HCT116 (cell line): ENCODE results near the gene OLFML2B. TPM values are rescaled to one million over a fixed set of nuclear protein-coding genes. Genes with fewer than 3 reads are reported as not detected.

Source experiments
- ATAC-seq: fragments of 200-7000 bp; cut with Tn5 transposase; 2 replicates; pipeline ENCODE4 v1.9.1; 2020; ENCODE audit warnings: mild to moderate bottlenecking, moderate library complexity
- BruUV-seq: library from RNA; stranded (reverse); fragments of 400-500 nt; replicated peaks from 2 replicates; lab custom pipeline; 2021; lab: Mats Ljungman, UMichigan
- CTCF ChIA-PET: fragments of 300-600 bp; sonication (Branson Sonifier 250); formaldehyde crosslinking; loops from one replicate; lab custom pipeline; 2021; ENCODE audit warnings: antibody characterized with exemption; lab: Charles Lee
- POLR2A ChIA-PET: fragments of 300-600, 350-600 bp; sonication (Branson Sonifier 250); formaldehyde crosslinking; loops from one replicate; lab custom pipeline; 2021; ENCODE audit warnings: antibody characterized with exemption; lab: Charles Lee
- RAD21 ChIA-PET, 2 experiments: fragments of 300-600 bp; sonication (Branson Sonifier 250); formaldehyde crosslinking; loops; one replicate each; lab custom pipeline; 2023; ENCODE audit warnings: low total read pairs in 2 of 2; ENCODE audit not compliant: uncharacterized antibody in 2 of 2, unreplicated experiment in 2 of 2, low non-redundant PET in 1 of 2; lab: Charles Lee
- DNase-seq: peaks from one replicate; pipeline ENCODE4 v3.0.0-alpha.2; 2010; ENCODE audit warnings: low read depth, low spot score
- H2AFZ ChIP-seq: fragments of 200-600 bp; shearing (Covaris generic), sonication (generic); 2 replicates; pipeline ENCODE4 v1.6.1; 2017; ENCODE audit warnings: low read depth, mixed run types, mixed read lengths, antibody characterized with exemption, low read length; ENCODE audit not compliant: poor library complexity, severe bottlenecking
- H3K27ac ChIP-seq: 2 replicates; pipeline ENCODE4 v1.5.1; 2012; ENCODE audit warnings: low read depth, low read length
- H3K27me3 ChIP-seq: fragments of 200-600 bp; sonication (generic); 2 replicates; pipeline ENCODE4 v1.6.1; 2016; ENCODE audit warnings: mixed run types, low read length, mixed read lengths; ENCODE audit not compliant: insufficient read depth
- H3K36me3 ChIP-seq, 2 experiments: fragments of 200-500 bp in 1 of 2; fragments of 200-600 bp in 1 of 2; sonication (Bioruptor generic) in 1 of 2; sonication (generic) in 1 of 2; 2 replicates each; pipeline versions ENCODE4 v1.5.1 to v1.6.1; 2014 to 2016; ENCODE audit warnings: low read length in 2 of 2, inconsistent platforms in 1 of 2, mixed read lengths in 1 of 2, mixed run types in 1 of 2; ENCODE audit not compliant: insufficient read depth in 2 of 2, control insufficient read depth in 1 of 2
- H3K4me1 ChIP-seq, 2 experiments: fragments of 200-600 bp in 1 of 2; sonication (generic) in 1 of 2; 2 replicates each; pipeline versions ENCODE4 v1.5.1 to v1.6.1; 2012 to 2017; ENCODE audit warnings: low read length in 2 of 2, inconsistent platforms in 1 of 2, mild to moderate bottlenecking in 1 of 2, mixed read lengths in 1 of 2, mixed run types in 1 of 2, moderate library complexity in 1 of 2; ENCODE audit not compliant: insufficient read depth in 2 of 2, control insufficient read depth in 1 of 2
- H3K4me2 ChIP-seq: fragments of 200-600 bp; sonication (generic); 2 replicates; pipeline ENCODE4 v1.6.1; 2017; ENCODE audit warnings: mixed run types, low read length, mixed read lengths
- H3K4me3 ChIP-seq, 2 experiments: fragments of 200-600 bp in 1 of 2; sonication (generic) in 1 of 2; replicated peaks in 1 of 2; 2 replicates each; pipeline ENCODE4 v1.5.1; 2011 to 2016; ENCODE audit warnings: low read length in 2 of 2, control low read depth in 1 of 2, low read depth in 1 of 2, mild to moderate bottlenecking in 1 of 2, mixed read lengths in 1 of 2, mixed run types in 1 of 2
- H3K79me2 ChIP-seq: fragments of 200-600 bp; sonication (generic); 2 replicates; pipeline ENCODE4 v1.6.1; 2017; ENCODE audit warnings: mild to moderate bottlenecking, mixed run types, low read length, moderate library complexity, mixed read lengths; ENCODE audit not compliant: insufficient read depth
- H3K9ac ChIP-seq: fragments of 200-600 bp; sonication (generic); 2 replicates; pipeline ENCODE4 v1.6.1; 2016; ENCODE audit warnings: low read length, mixed read lengths
- H3K9me2 ChIP-seq: fragments of 200-600 bp; sonication (generic), shearing (Covaris generic); 2 replicates; pipeline ENCODE4 v1.6.1; 2017; ENCODE audit warnings: mixed run types, mild to moderate bottlenecking, moderate library complexity; ENCODE audit not compliant: insufficient read depth
- H3K9me3 ChIP-seq, 2 experiments: fragments of 200-500 bp in 1 of 2; fragments of 200-600 bp in 1 of 2; sonication (Bioruptor generic) in 1 of 2; sonication (generic) in 1 of 2; 2 replicates each; pipeline ENCODE4 v1.6.1; 2014 to 2017; ENCODE audit warnings: low read length in 2 of 2, mixed read lengths in 2 of 2, inconsistent platforms in 1 of 2, low read depth in 1 of 2, mild to moderate bottlenecking in 1 of 2, mixed run types in 1 of 2, moderate library complexity in 1 of 2; ENCODE audit not compliant: control insufficient read depth in 1 of 2, insufficient read depth in 1 of 2
- H4K20me1 ChIP-seq: fragments of 200-600 bp; sonication (generic), shearing (Covaris generic); 2 replicates; pipeline ENCODE4 v1.6.1; 2017; ENCODE audit warnings: mixed run types, mild to moderate bottlenecking, moderate library complexity; ENCODE audit not compliant: insufficient read depth
- ATF3 ChIP-seq: IDR thresholded peaks from 2 replicates; pipeline ENCODE4 v1.6.1; 2012
- CBX3 ChIP-seq: IDR thresholded peaks from 2 replicates; pipeline ENCODE4 v1.6.1; 2012; ENCODE audit warnings: low read depth
- CEBPB ChIP-seq: IDR thresholded peaks from 2 replicates; pipeline ENCODE4 v1.6.1; 2012; ENCODE audit warnings: low read depth
- CTCF ChIP-seq, 3 experiments: fragments of 200-600 bp in 1 of 3; sonication (generic) in 1 of 3; IDR thresholded peaks in 2 of 3; conservative IDR thresholded peaks in 1 of 3; 2 replicates each; pipeline ENCODE4 v1.5.1; 2012 to 2017; ENCODE audit warnings: low read depth in 2 of 3, low read length in 2 of 3, antibody characterized with exemption in 1 of 3, borderline replicate concordance in 1 of 3, control low read depth in 1 of 3, mild to moderate bottlenecking in 1 of 3, mixed read lengths in 1 of 3, mixed run types in 1 of 3, moderate library complexity in 1 of 3; ENCODE audit not compliant: insufficient read depth in 1 of 3
- EGR1 ChIP-seq: IDR thresholded peaks from 2 replicates; pipeline ENCODE4 v1.6.1; 2012; ENCODE audit warnings: low read depth
- ELF1 ChIP-seq: IDR thresholded peaks from 2 replicates; pipeline ENCODE4 v1.6.1; 2012; ENCODE audit warnings: low read depth, borderline replicate concordance
- FOSL1 ChIP-seq: IDR thresholded peaks from 2 replicates; pipeline ENCODE4 v1.6.1; 2012; ENCODE audit warnings: low read depth
- JUND ChIP-seq: IDR thresholded peaks from 2 replicates; pipeline ENCODE4 v1.6.1; 2012
- POLR2AphosphoS5 ChIP-seq: IDR thresholded peaks from 2 replicates; pipeline ENCODE4 v1.6.1; 2011; ENCODE audit warnings: mild to moderate bottlenecking, low read depth, low read length, moderate library complexity
- RAD21 ChIP-seq: IDR thresholded peaks from 2 replicates; pipeline ENCODE4 v1.6.1; 2012; ENCODE audit warnings: low read depth, mild to moderate bottlenecking
- REST ChIP-seq: IDR thresholded peaks from 2 replicates; pipeline ENCODE4 v1.6.1; 2012; ENCODE audit warnings: low read depth
- SIN3A ChIP-seq: IDR thresholded peaks from 2 replicates; pipeline ENCODE4 v1.6.1; 2012; ENCODE audit warnings: low read depth
- SP1 ChIP-seq: IDR thresholded peaks from 2 replicates; pipeline ENCODE4 v1.6.1; 2012; ENCODE audit warnings: low read depth
- SRF ChIP-seq: IDR thresholded peaks from 2 replicates; pipeline ENCODE4 v1.6.1; 2012; ENCODE audit warnings: low read depth
- YY1 ChIP-seq: IDR thresholded peaks from 2 replicates; pipeline ENCODE4 v1.6.1; 2011; ENCODE audit warnings: low read length, low read depth, moderate library complexity, mild to moderate bottlenecking; ENCODE audit not compliant: insufficient replicate concordance; ENCODE audit errors: extremely low read depth
- ZBTB33 ChIP-seq: IDR thresholded peaks from 2 replicates; pipeline ENCODE4 v1.6.1; 2011; ENCODE audit warnings: mild to moderate bottlenecking, low read length, moderate library complexity; ENCODE audit not compliant: insufficient replicate concordance; ENCODE audit errors: extremely low read depth
- ZFX ChIP-seq: fragments of 450-650 bp; IDR thresholded peaks from 2 replicates; pipeline ENCODE4 v1.6.1; 2017
- ZNF274 ChIP-seq: fragments of 200-500 bp; sonication (Bioruptor generic); IDR thresholded peaks from 2 replicates; pipeline ENCODE4 v1.6.1; 2014; ENCODE audit warnings: mild to moderate bottlenecking, low read depth, low read length, inconsistent platforms
- intact Hi-C: fragments of 100-400 bp; cut with micrococcal nuclease; formaldehyde crosslinking; loops from 2 replicates; pipeline ENCODE4 v1.10.0; 2022
- total RNA-seq: library from RNA; stranded (reverse); gene quantifications from one replicate; pipeline ENCODE4 v1.2.1, GENCODE V29; 2021; ENCODE audit not compliant: unreplicated experiment

OLFML2B gene
- total RNA-seq, 1 experiment from 2014 or later = 1.3 TPM

- H3K27me3 ChIP-seq = no peaks in the 10 kb centered on the region
- H3K9me2 ChIP-seq = no peaks in the 10 kb centered on the region
- ATAC-seq (no peak), DNase-seq (no peak)
- no peak overlapping the region for H3K4me3 ChIP-seq
- H3K27ac ChIP-seq = no peak overlapping the region
- no peaks in the 10 kb centered on the region for H3K9me3 ChIP-seq
- H2AFZ ChIP-seq = no peak overlapping the region
- ChIA-PET CTCF (no interaction called here), POLR2A (no interaction called here), RAD21 (no interaction called here)
- intact Hi-C loops = no loop called here
- H3K4me1 ChIP-seq = no peaks in the 10 kb centered on the region
- no peaks in the 10 kb centered on the region for H3K79me2 ChIP-seq
- TF ChIP-seq ELF1 (no peak), EGR1 (no peak), ATF3 (no peak), RAD21 (no peak), JUND (no peak), SIN3A (no peak), REST (no peak), CEBPB (no peak), ZFX (no peak), FOSL1 (no peak), ZNF274 (no peak), CTCF (IDR thresholded peaks at IDR 0.05 in 2 of 3, conservative IDR thresholded peaks at IDR 0.05 in 1 of 3; ENCODE audit: borderline replicate concordance in 1 of 3, insufficient read depth in 1 of 3, low read depth in 2 of 3, low read length in 2 of 3) (no peak), CBX3 (no peak), SP1 (no peak), POLR2AphosphoS5 (no peak), YY1 (no peak), ZBTB33 (no peak), SRF (no peak)
- BruUV-seq = no TSS peak
- no peaks in the 10 kb centered on the region for H4K20me1 ChIP-seq
- H3K9ac ChIP-seq = no peak overlapping the region
- no peak overlapping the region for H3K4me2 ChIP-seq
- H3K36me3 ChIP-seq = no peaks in the 10 kb centered on the region
These were observed 78.2 kb downstream of the OLFML2B start for GRCh38 chr1:161945306-161946060.
